CD4-positive, alpha-beta T cell (primary cell): Measurements from ENCODE around the gene GPR55. TPM values are rescaled to one million over a fixed set of nuclear protein-coding genes. Genes with fewer than 3 reads are reported as not detected.

ENCODE experiments used
- ATAC-seq: fragments of 200-7000 bp; cut with Tn5 transposase; one replicate; pipeline ENCODE4 v1.10.0; 2022; ENCODE audit warnings: mild to moderate bottlenecking; ENCODE audit not compliant: poor library complexity
- CTCF ChIA-PET: fragments of 350-600 bp; sonication (Branson Sonifier 250); formaldehyde crosslinking; loops from one replicate; lab custom pipeline; 2021; ENCODE audit warnings: antibody characterized with exemption, inconsistent platforms; lab: Charles Lee
- POLR2A ChIA-PET: fragments of 350-600 bp; sonication (Branson Sonifier 250); formaldehyde crosslinking; loops from one replicate; lab custom pipeline; 2021; ENCODE audit warnings: antibody characterized with exemption, inconsistent platforms; lab: Charles Lee
- DNase-seq, 14 experiments: peaks; one replicate each; pipeline ENCODE4 v3.0.0-alpha.2; 2013 to 2020; ENCODE audit warnings: mixed read lengths in 2 of 14
- H3K27ac ChIP-seq, 2 donors: one replicate each; pipeline versions ENCODE4 v1.5.1 to v1.7.0; 2013; ENCODE audit warnings: low read length in 2 of 2, low read depth in 1 of 2, mild to moderate bottlenecking in 1 of 2
- H3K27me3 ChIP-seq, 2 experiments: 1 replicate in 1 of 2; 2 replicates in 1 of 2; pipeline versions ENCODE4 v1.6.1 to v1.7.0; 2013; ENCODE audit warnings: low read length in 2 of 2, control low read depth in 1 of 2, mild to moderate bottlenecking in 1 of 2, moderate library complexity in 1 of 2; ENCODE audit not compliant: insufficient read depth in 2 of 2, control insufficient read depth in 1 of 2
- H3K36me3 ChIP-seq: one replicate; pipeline ENCODE4 v1.6.1; 2013; ENCODE audit warnings: low read length, control low read depth; ENCODE audit not compliant: insufficient read depth
- H3K4me1 ChIP-seq: one replicate; pipeline ENCODE4 v1.6.1; 2013; ENCODE audit warnings: low read length, control low read depth; ENCODE audit not compliant: insufficient read depth
- H3K4me3 ChIP-seq: one replicate; pipeline ENCODE4 v1.5.1; 2013; ENCODE audit warnings: mild to moderate bottlenecking, low read length, moderate library complexity
- H3K9me3 ChIP-seq, 2 experiments: 1 replicate in 1 of 2; 2 replicates in 1 of 2; pipeline versions ENCODE4 v1.6.1 to v1.7.0; 2013; ENCODE audit warnings: low read length in 2 of 2, mild to moderate bottlenecking in 2 of 2, control low read depth in 1 of 2, moderate library complexity in 1 of 2; ENCODE audit not compliant: control insufficient read depth in 1 of 2, insufficient read depth in 1 of 2
- H3K27ac Mint-ChIP-seq: one replicate; pipeline ENCODE4 v1.8.0; 2020; ENCODE audit warnings: mixed read lengths
- H3K27me3 Mint-ChIP-seq: one replicate; pipeline ENCODE4 v1.8.0; 2021; ENCODE audit warnings: mixed read lengths
- H3K36me3 Mint-ChIP-seq: one replicate; pipeline ENCODE4 v1.8.0; 2021; ENCODE audit warnings: low read depth, mixed read lengths
- H3K4me1 Mint-ChIP-seq: one replicate; pipeline ENCODE4 v1.8.0; 2021; ENCODE audit warnings: low read depth, mixed read lengths
- H3K4me3 Mint-ChIP-seq: one replicate; pipeline ENCODE4 v1.8.0; 2020; ENCODE audit warnings: mild to moderate bottlenecking, mixed read lengths
- H3K9me3 Mint-ChIP-seq: one replicate; pipeline ENCODE4 v1.8.0; 2020; ENCODE audit warnings: mixed read lengths
- CTCF ChIP-seq: fragments of 200-600 bp; IDR thresholded peaks from one replicate; pipeline ENCODE4 v1.8.0; 2022; ENCODE audit warnings: antibody characterized with exemption, mild to moderate bottlenecking
- intact Hi-C, 2 experiments: fragments of 100-400 bp; cut with DNase I in 1 of 2; cut with micrococcal nuclease in 1 of 2; formaldehyde crosslinking; loops; one replicate each; pipeline versions ENCODE4 v1.15.1 to v1.9.0; 2023 to 2025; cut with DNase I, micrococcal nuclease
- total RNA-seq, 174 experiments: library from RNA in 2 of 174; stranded (reverse) in 2 of 174; gene quantifications; one replicate each; pipeline ENCODE4 v1.2.3 and lab custom pipeline; 2021 to 2026

Gene GPR55
- total RNA-seq, 2 experiments from 2014 or later = 2.9 to 3.8 TPM

GRCh38 chr2:230863442-230864121 lies 61.5 kb downstream of the GPR55 start:
- ChIA-PET CTCF (interaction anchor here (1.4 to 1.5 kb wide), 2 partner anchors 39 to 61 kb away, joined by 4 to 5 read pairs; no protein-coding TSS in a partner anchor), POLR2A (interaction anchor here (0.8 to 1.2 kb wide), 2 partner anchors 149 to 193 kb away, joined by 3 to 5 read pairs; partner anchors contain the start of gene PSMD1)
- Mint-ChIP-seq H3K36me3 (peaks cover 4% of the 10 kb centered on the region), H3K4me3 (peak overlapping the region; percentile 92), H3K27me3 (no peaks in the 10 kb centered on the region), H3K4me1 (peaks cover 53% of the 10 kb centered on the region), H3K27ac (peak overlapping the region; percentile 47), H3K9me3 (no peaks in the 10 kb centered on the region)
- Histone ChIP-seq H3K27ac (no peak overlapping the region), H3K4me1 (peaks cover 54% of the 10 kb centered on the region), H3K27me3 (peaks cover 0 to 2% of the 10 kb centered on the region in 2 experiments), H3K36me3 (no peaks in the 10 kb centered on the region), H3K4me3 (peak overlapping the region; percentile 70), H3K9me3 (peaks cover 0 to 9% of the 10 kb centered on the region in 2 experiments)
- DNase-seq (peak in 1 of 14 experiments; percentile 24), ATAC-seq (no peak)
- intact Hi-C loops = loop anchor here in 1 of 2 experiments (2.0 kb wide), 1 partner anchor 41 kb away; no protein-coding TSS in a partner anchor
- TF ChIP-seq CTCF = no peak

GRCh38 chr2:230863031-230863430 lies 62.0 kb downstream of the GPR55 start:
- intact Hi-C loops = no loop called here
- ATAC-seq (no peak), DNase-seq (peak in 1 of 14 experiments; percentile 13)
- H3K36me3 Mint-ChIP-seq = peaks cover 4% of the 10 kb centered on the region
- ChIA-PET CTCF (no interaction called here), POLR2A (interaction anchor here (0.8 kb wide), 1 partner anchor 194 kb away, joined by 5 read pairs; the partner anchor contains the start of gene PSMD1)
- Histone ChIP-seq H3K36me3 (no peaks in the 10 kb centered on the region), H3K4me3 (no peak overlapping the region), H3K27ac (no peak overlapping the region), H3K4me1 (peaks cover 52% of the 10 kb centered on the region), H3K9me3 (peaks cover 0 to 9% of the 10 kb centered on the region in 2 experiments), H3K27me3 (peaks cover 0 to 2% of the 10 kb centered on the region in 2 experiments)
- no peak for TF ChIP-seq CTCF
- no peaks in the 10 kb centered on the region for H3K9me3 Mint-ChIP-seq
- no peak overlapping the region for H3K27ac Mint-ChIP-seq
- H3K4me1 Mint-ChIP-seq = peaks cover 53% of the 10 kb centered on the region
- peak overlapping the region; percentile 92 for H3K4me3 Mint-ChIP-seq
- no peaks in the 10 kb centered on the region for H3K27me3 Mint-ChIP-seq

GRCh38 chr2:230862292-230862691 lies 62.8 kb downstream of the GPR55 start:
- CTCF ChIA-PET = no interaction called here
- H3K27ac ChIP-seq = no peak overlapping the region
- Mint-ChIP-seq H3K4me3 (peak overlapping the region; percentile 16), H3K27ac (no peak overlapping the region), H3K9me3 (no peaks in the 10 kb centered on the region), H3K27me3 (peaks cover 7% of the 10 kb centered on the region), H3K4me1 (peaks cover 52% of the 10 kb centered on the region), H3K36me3 (peaks cover 4% of the 10 kb centered on the region)
- H3K9me3 ChIP-seq = peaks cover 0 to 9% of the 10 kb centered on the region in 2 experiments
- H3K27me3 ChIP-seq = peaks cover 0 to 2% of the 10 kb centered on the region in 2 experiments
- no peaks in the 10 kb centered on the region for H3K36me3 ChIP-seq
- ATAC-seq (no peak), DNase-seq (peak in 1 of 14 experiments; percentile 10)
- POLR2A ChIA-PET = no interaction called here
- intact Hi-C loops = no loop called here
- peaks cover 45% of the 10 kb centered on the region for H3K4me1 ChIP-seq
- TF ChIP-seq CTCF = no peak
- no peak overlapping the region for H3K4me3 ChIP-seq
